Measurements from ENCODE around the gene ZDHHC11B. TPM values are rescaled to one million over a fixed set of nuclear protein-coding genes. Genes with fewer than 3 reads are reported as not detected.
"Not testable (repeated sequence)": the region's sequence is repeated elsewhere in the genome, so short reads cannot be mapped to it uniquely, and the experiment has no call there.

The ZDHHC11B gene
- total RNA-seq, 2 experiments from 2014 or later = 14.8 to 15.1 TPM

DNA sequence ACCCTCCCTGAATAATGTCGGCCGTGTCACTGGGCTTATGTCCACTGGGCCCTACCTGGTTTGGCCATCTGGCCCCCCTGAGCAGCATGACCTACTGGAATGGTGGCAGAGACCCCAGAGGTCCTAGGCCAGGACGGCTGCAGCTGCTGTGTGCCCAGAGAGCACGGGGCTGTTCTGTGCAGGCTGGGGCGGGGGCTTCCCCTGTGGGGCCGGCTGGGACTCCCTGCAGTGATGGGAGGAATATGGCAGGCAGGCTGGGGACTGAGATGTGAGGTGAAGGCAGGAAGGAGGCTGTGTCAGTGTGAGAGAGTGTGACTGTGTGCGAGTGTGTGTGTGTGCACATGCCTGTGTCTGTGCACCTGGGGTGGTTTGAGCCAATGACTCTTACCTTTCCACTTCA, 55.3 kb downstream of the ZDHHC11B start:
- H3K4me1 Mint-ChIP-seq (ENCODE audit: low read depth); CTCF ChIA-PET; ATAC-seq (ENCODE audit: poor library complexity); H3K4me3 ChIP-seq (ENCODE audit: low read length); H3K4me3 Mint-ChIP-seq; H3K27me3 ChIP-seq (ENCODE audit: control insufficient read depth in 1 of 2, insufficient read depth in 2 of 2, low read length in 2 of 2); H3K4me1 ChIP-seq (ENCODE audit: insufficient read depth, low read length); H3K9me3 Mint-ChIP-seq; H3K27ac ChIP-seq (ENCODE audit: low read depth in 1 of 2, low read length in 2 of 2); H3K36me3 ChIP-seq (ENCODE audit: insufficient read depth, low read length); H3K27ac Mint-ChIP-seq; H3K36me3 Mint-ChIP-seq (ENCODE audit: low read depth); POLR2A ChIA-PET; DNase-seq; H3K9me3 ChIP-seq (ENCODE audit: control insufficient read depth in 1 of 2, insufficient read depth in 1 of 2, low read length in 2 of 2): not testable (repeated sequence)
- peaks cover 26% of the 10 kb centered on the region for H3K27me3 Mint-ChIP-seq
- intact Hi-C loops (cut with DNase I, micrococcal nuclease) = loop anchor here in 1 of 2 experiments (5.0 kb wide), 1 partner anchor 88 kb away; no protein-coding TSS in a partner anchor

DNA sequence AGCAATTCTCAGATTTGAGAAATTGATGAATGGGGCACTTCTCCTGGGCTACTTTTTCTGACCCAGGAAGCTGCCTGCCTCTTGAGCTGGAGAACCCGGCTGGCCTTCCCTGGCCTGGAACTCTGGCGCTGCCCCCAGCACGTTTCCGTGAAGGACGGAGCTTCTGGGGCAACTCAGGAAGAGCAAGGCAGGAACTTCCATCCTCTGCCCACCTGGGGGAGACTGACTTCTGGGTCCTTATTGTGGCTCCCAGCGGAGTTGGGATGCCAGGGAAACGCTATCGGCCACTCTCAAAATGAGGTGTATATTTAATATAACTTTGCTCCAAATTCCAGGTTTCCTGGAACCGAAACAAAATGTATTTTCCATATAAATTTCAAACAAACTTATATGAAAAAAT, 57.4 kb downstream of the ZDHHC11B start:
- H3K4me1 Mint-ChIP-seq (ENCODE audit: low read depth); H3K4me3 ChIP-seq (ENCODE audit: low read length); H3K36me3 ChIP-seq (ENCODE audit: insufficient read depth, low read length); H3K9me3 Mint-ChIP-seq; H3K27ac Mint-ChIP-seq; H3K4me3 Mint-ChIP-seq; H3K4me1 ChIP-seq (ENCODE audit: insufficient read depth, low read length); H3K27ac ChIP-seq (ENCODE audit: low read depth in 1 of 2, low read length in 2 of 2); DNase-seq; H3K9me3 ChIP-seq (ENCODE audit: control insufficient read depth in 1 of 2, insufficient read depth in 1 of 2, low read length in 2 of 2); ATAC-seq (ENCODE audit: poor library complexity); H3K36me3 Mint-ChIP-seq (ENCODE audit: low read depth); POLR2A ChIA-PET; CTCF ChIA-PET; H3K27me3 ChIP-seq (ENCODE audit: control insufficient read depth in 1 of 2, insufficient read depth in 2 of 2, low read length in 2 of 2): not testable (repeated sequence)
- peaks cover 21% of the 10 kb centered on the region for H3K27me3 Mint-ChIP-seq
- intact Hi-C loops (cut with DNase I, micrococcal nuclease) = loop anchor here in 1 of 2 experiments (5.0 kb wide), 1 partner anchor 90 kb away; no protein-coding TSS in a partner anchor

DNA sequence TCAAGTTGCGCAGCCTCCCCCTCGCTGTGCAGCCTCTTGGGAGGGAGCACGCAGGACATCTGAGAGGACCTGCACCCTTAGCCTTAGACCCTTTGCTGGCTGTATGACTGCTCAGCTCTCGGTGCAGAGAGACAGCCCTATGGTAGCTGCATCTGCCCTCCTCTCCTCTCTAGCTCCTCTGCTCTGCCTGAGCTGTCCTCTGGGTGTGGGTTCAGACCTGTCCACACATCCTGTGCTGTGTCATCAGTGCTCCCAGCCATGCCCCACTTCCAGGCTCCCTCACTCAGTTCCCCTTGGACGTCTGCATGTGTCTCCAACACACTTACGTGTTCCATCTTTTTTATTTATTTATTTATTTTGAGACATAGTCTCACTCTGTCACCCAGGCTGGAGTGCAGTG, 60.7 kb downstream of the ZDHHC11B start:
- H3K4me1 ChIP-seq (ENCODE audit: insufficient read depth, low read length); H3K9me3 Mint-ChIP-seq; H3K27ac Mint-ChIP-seq; intact Hi-C loops (cut with DNase I, micrococcal nuclease); ATAC-seq (ENCODE audit: poor library complexity); H3K4me1 Mint-ChIP-seq (ENCODE audit: low read depth); H3K36me3 ChIP-seq (ENCODE audit: insufficient read depth, low read length); H3K4me3 ChIP-seq (ENCODE audit: low read length); H3K36me3 Mint-ChIP-seq (ENCODE audit: low read depth); H3K9me3 ChIP-seq (ENCODE audit: control insufficient read depth in 1 of 2, insufficient read depth in 1 of 2, low read length in 2 of 2); CTCF ChIA-PET; H3K27me3 ChIP-seq (ENCODE audit: control insufficient read depth in 1 of 2, insufficient read depth in 2 of 2, low read length in 2 of 2); POLR2A ChIA-PET; DNase-seq; H3K27ac ChIP-seq (ENCODE audit: low read depth in 1 of 2, low read length in 2 of 2); H3K4me3 Mint-ChIP-seq: not testable (repeated sequence)
- peaks cover 18% of the 10 kb centered on the region for H3K27me3 Mint-ChIP-seq

DNA sequence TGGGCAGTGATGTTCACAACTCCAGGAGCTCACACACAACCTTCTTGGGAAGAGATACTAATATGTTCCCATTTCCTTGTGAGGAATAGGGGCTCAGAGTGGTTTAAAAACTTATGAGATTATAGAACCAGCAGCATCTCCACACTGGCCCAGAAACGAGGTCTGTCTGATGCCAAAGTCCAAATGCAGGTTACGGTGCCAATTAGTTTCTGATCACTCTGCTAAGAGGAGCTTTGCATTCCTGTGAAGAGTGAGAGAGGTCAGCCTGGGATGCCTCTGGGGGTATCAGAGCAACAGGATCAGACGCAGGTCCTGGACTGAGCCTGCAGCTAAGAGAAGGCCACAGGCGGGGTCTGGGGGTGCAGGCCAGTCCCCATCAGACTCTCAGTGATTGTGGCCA, 61.2 kb downstream of the ZDHHC11B start:
- intact Hi-C loops (cut with DNase I, micrococcal nuclease); H3K27ac ChIP-seq (ENCODE audit: low read depth in 1 of 2, low read length in 2 of 2); H3K9me3 ChIP-seq (ENCODE audit: control insufficient read depth in 1 of 2, insufficient read depth in 1 of 2, low read length in 2 of 2); H3K4me1 ChIP-seq (ENCODE audit: insufficient read depth, low read length); H3K27me3 ChIP-seq (ENCODE audit: control insufficient read depth in 1 of 2, insufficient read depth in 2 of 2, low read length in 2 of 2); H3K36me3 Mint-ChIP-seq (ENCODE audit: low read depth); H3K4me1 Mint-ChIP-seq (ENCODE audit: low read depth); H3K36me3 ChIP-seq (ENCODE audit: insufficient read depth, low read length); H3K4me3 Mint-ChIP-seq; H3K4me3 ChIP-seq (ENCODE audit: low read length); ATAC-seq (ENCODE audit: poor library complexity); CTCF ChIA-PET; H3K9me3 Mint-ChIP-seq; POLR2A ChIA-PET; DNase-seq; H3K27ac Mint-ChIP-seq: not testable (repeated sequence)
- peaks cover 21% of the 10 kb centered on the region for H3K27me3 Mint-ChIP-seq

DNA sequence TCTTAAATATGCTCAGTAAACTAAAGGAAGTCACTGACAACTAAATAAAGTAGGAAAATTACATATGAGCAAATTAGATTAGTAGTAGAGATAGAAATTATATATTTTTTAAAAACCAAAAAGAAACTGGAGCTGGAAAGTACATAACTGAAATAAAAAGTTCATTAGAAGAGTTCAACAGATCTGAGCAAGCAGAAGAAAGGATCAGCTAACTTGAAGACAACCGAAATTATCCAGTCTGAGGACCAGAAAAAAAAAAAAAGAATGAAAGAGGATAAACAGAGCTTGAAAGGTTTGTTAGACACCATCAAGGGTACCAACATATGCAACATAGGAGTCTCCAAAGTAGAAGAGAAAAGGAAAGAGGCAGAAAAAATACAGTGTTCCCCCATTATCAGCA, 65.2 kb downstream of the ZDHHC11B start:
- H3K4me1 ChIP-seq (ENCODE audit: insufficient read depth, low read length); H3K27me3 ChIP-seq (ENCODE audit: control insufficient read depth in 1 of 2, insufficient read depth in 2 of 2, low read length in 2 of 2); DNase-seq; H3K4me3 ChIP-seq (ENCODE audit: low read length); H3K27ac ChIP-seq (ENCODE audit: low read depth in 1 of 2, low read length in 2 of 2); H3K9me3 Mint-ChIP-seq; H3K9me3 ChIP-seq (ENCODE audit: control insufficient read depth in 1 of 2, insufficient read depth in 1 of 2, low read length in 2 of 2); intact Hi-C loops (cut with DNase I, micrococcal nuclease); CTCF ChIA-PET; H3K27ac Mint-ChIP-seq; POLR2A ChIA-PET; H3K36me3 ChIP-seq (ENCODE audit: insufficient read depth, low read length); H3K4me1 Mint-ChIP-seq (ENCODE audit: low read depth); ATAC-seq (ENCODE audit: poor library complexity); H3K4me3 Mint-ChIP-seq: not testable (repeated sequence)
- H3K36me3 Mint-ChIP-seq (ENCODE audit: low read depth) = peaks cover 15% of the 10 kb centered on the region
- H3K27me3 Mint-ChIP-seq = peaks cover 37% of the 10 kb centered on the region
